Endothelial cell of umbilical vein (primary cell): ENCODE measurements around the gene TMEM135. TPM values are rescaled to one million over a fixed set of nuclear protein-coding genes. Genes with fewer than 3 reads are reported as not detected.

ENCODE experiments used
- BruUV-seq: library from RNA; stranded (reverse); fragments of 400-500 nt; replicated peaks from 2 replicates; lab custom pipeline; 2021; lab: Mats Ljungman, UMichigan
- CTCF ChIA-PET: fragments of 300-600, 350-600 bp; sonication (Branson Sonifier 250); formaldehyde crosslinking; loops from one replicate; lab custom pipeline; 2021; ENCODE audit warnings: antibody characterized with exemption, inconsistent platforms; lab: Charles Lee
- POLR2A ChIA-PET: fragments of 300-600, 350-600 bp; sonication (Branson Sonifier 250); formaldehyde crosslinking; loops from one replicate; lab custom pipeline; 2021; ENCODE audit warnings: antibody characterized with exemption, inconsistent platforms; lab: Charles Lee
- DNase-seq: peaks from one replicate; pipeline ENCODE4 v3.0.0-alpha.2; 2011; ENCODE audit warnings: low read depth, low spot score
- FAIRE-seq: peaks from 2 replicates; lab custom pipeline; 2011; peaks lifted over from hg19 to GRCh38; lab: Jason Lieb, UNC
- H2AFZ ChIP-seq: 2 replicates; pipeline ENCODE4 v1.6.0; 2012; ENCODE audit warnings: low read depth, low read length, control low read depth, inconsistent platforms
- H3K27ac ChIP-seq: 2 replicates; pipeline ENCODE4 v1.5.1; 2011; ENCODE audit warnings: low read depth, mild to moderate bottlenecking, control low read depth, low read length, moderate library complexity; ENCODE audit not compliant: insufficient read depth
- H3K27me3 ChIP-seq, 2 experiments: 2 replicates each; pipeline versions ENCODE4 v1.6.0 to v1.6.1; 2011; ENCODE audit warnings: low read length in 2 of 2, mixed read lengths in 1 of 2; ENCODE audit not compliant: control insufficient read depth in 2 of 2, insufficient read depth in 2 of 2
- H3K36me3 ChIP-seq, 2 experiments: 2 replicates in 1 of 2; 3 replicates in 1 of 2; pipeline ENCODE4 v1.5.1; 2011; ENCODE audit warnings: low read length in 2 of 2, mild to moderate bottlenecking in 1 of 2, moderate library complexity in 1 of 2; ENCODE audit not compliant: control insufficient read depth in 2 of 2, insufficient read depth in 2 of 2; ENCODE audit errors: extremely low read depth in 1 of 2
- H3K4me1 ChIP-seq: 3 replicates; pipeline ENCODE4 v1.5.1; 2011; ENCODE audit warnings: mild to moderate bottlenecking, low read length; ENCODE audit not compliant: control insufficient read depth, insufficient read depth; ENCODE audit errors: extremely low read depth
- H3K4me2 ChIP-seq: 2 replicates; pipeline ENCODE4 v1.6.1; 2011; ENCODE audit warnings: low read length, control low read depth, mixed read lengths; ENCODE audit not compliant: insufficient read depth
- H3K4me3 ChIP-seq, 3 experiments: fragments of 200-600 bp in 1 of 3; sonication (generic), shearing (Covaris generic) in 1 of 3; replicated peaks in 1 of 3; 2 replicates each; pipeline ENCODE4 v1.5.1; 2011 to 2016; ENCODE audit warnings: control low read depth in 3 of 3, low read length in 3 of 3, mild to moderate bottlenecking in 2 of 3, inconsistent platforms in 1 of 3, low read depth in 1 of 3, moderate library complexity in 1 of 3; ENCODE audit not compliant: insufficient read depth in 1 of 3
- H3K79me2 ChIP-seq: 2 replicates; pipeline ENCODE4 v1.6.0; 2012; ENCODE audit warnings: low read length, inconsistent platforms; ENCODE audit not compliant: control insufficient read depth, insufficient read depth
- H3K9ac ChIP-seq: replicated peaks from 2 replicates; pipeline ENCODE3; 2011; ENCODE audit warnings: low read length, control low read depth; ENCODE audit not compliant: insufficient read depth; ENCODE audit errors: extremely low read depth
- H3K9me1 ChIP-seq: replicated peaks from 3 replicates; pipeline ENCODE4 v1.6.0; 2011; ENCODE audit warnings: mild to moderate bottlenecking, low read length; ENCODE audit not compliant: control insufficient read depth, insufficient read depth; ENCODE audit errors: extremely low read depth
- H3K9me3 ChIP-seq: replicated peaks from 2 replicates; pipeline ENCODE4 v1.5.1; 2012; ENCODE audit warnings: low read length, inconsistent platforms; ENCODE audit not compliant: control insufficient read depth, insufficient read depth
- H4K20me1 ChIP-seq: replicated peaks from 2 replicates; pipeline ENCODE3; 2011; ENCODE audit warnings: mild to moderate bottlenecking, low read length; ENCODE audit not compliant: control insufficient read depth, insufficient read depth; ENCODE audit errors: extremely low read depth
- CTCF ChIP-seq, 2 donors: IDR thresholded peaks; 1 replicate in 1 of 2; 2 replicates in 1 of 2; pipeline ENCODE4 v1.5.1; 2011; ENCODE audit warnings: low read length in 2 of 2, mild to moderate bottlenecking in 2 of 2, moderate library complexity in 2 of 2, control low read depth in 1 of 2, inconsistent platforms in 1 of 2, low read depth in 1 of 2; ENCODE audit not compliant: insufficient read depth in 1 of 2; ENCODE audit errors: extremely low read depth in 1 of 2
- EZH2 ChIP-seq: IDR thresholded peaks from 2 replicates; pipeline ENCODE4 v1.6.1; 2012; ENCODE audit warnings: borderline replicate concordance, low read depth, mild to moderate bottlenecking, moderate library complexity, low read length, inconsistent platforms; ENCODE audit not compliant: severe bottlenecking
- FOS ChIP-seq: IDR thresholded peaks from 2 replicates; pipeline ENCODE4 v1.6.1; 2011; ENCODE audit warnings: mild to moderate bottlenecking, low read length, moderate library complexity, borderline replicate concordance; ENCODE audit not compliant: insufficient read depth
- GATA2 ChIP-seq: IDR thresholded peaks from 2 replicates; pipeline ENCODE4 v1.7.0; 2011; ENCODE audit warnings: low read depth, mild to moderate bottlenecking, moderate library complexity, mixed read lengths, low read length; ENCODE audit not compliant: insufficient read length, insufficient read depth
- JUN ChIP-seq: IDR thresholded peaks from 2 replicates; pipeline ENCODE4 v1.6.1; 2011; ENCODE audit warnings: borderline replicate concordance, low read depth; ENCODE audit not compliant: insufficient read length, insufficient read depth
- MAX ChIP-seq: IDR thresholded peaks from 2 replicates; pipeline ENCODE4 v1.6.1; 2011; ENCODE audit not compliant: insufficient read depth, insufficient read length
- MYC ChIP-seq: IDR thresholded peaks from one replicate; pipeline ENCODE4 v1.6.1; 2011; ENCODE audit warnings: mild to moderate bottlenecking, low read depth, low read length
- POLR2A ChIP-seq: IDR thresholded peaks from 2 replicates; pipeline ENCODE4 v1.6.1; 2012; ENCODE audit warnings: low read depth, mild to moderate bottlenecking, control low read depth, low read length
- POLR2AphosphoS5 ChIP-seq: IDR thresholded peaks from 2 replicates; pipeline ENCODE4 v1.6.1; 2012; ENCODE audit warnings: low read depth, mild to moderate bottlenecking, control low read depth, low read length, moderate library complexity; ENCODE audit not compliant: insufficient read depth
- dilution Hi-C: fragments of 300-500 bp; cut with MboI; formaldehyde crosslinking; loops from one replicate; pipeline ENCODE4 v1.15.0; 2019; ENCODE audit warnings: low sequenced_read_pairs; ENCODE audit not compliant: extremely low pct_ligation_motif_present
- intact Hi-C: fragments of 100-400 bp; cut with micrococcal nuclease; formaldehyde crosslinking; loops from one replicate; pipeline ENCODE4 v1.10.0; 2022
- polyA plus RNA-seq, 4 experiments: library from polyadenylated mRNA; depleted of rRNA in 3 of 4; stranded (reverse) in 3 of 4; unstranded in 1 of 4; fragments of >200 nt; gene quantifications; 2 replicates each; pipeline versions ENCODE4 v1.2.1 to v1.2.3, GENCODE V29; 2011 to 2012; ENCODE audit warnings: missing spikeins in 1 of 4
- total RNA-seq: library from RNA; stranded (reverse); gene quantifications from 2 replicates; pipeline ENCODE4 v1.2.3, GENCODE V29; 2021

The TMEM135 gene
- total and polyA plus RNA-seq, 2 donors (not counting 3 experiments of a cell fraction or from before 2014, with no cell fraction given): 12.3 to 33.2 TPM

GRCh38 chr11:87322568-87322967 lies 284.8 kb downstream of the TMEM135 start:
- TF ChIP-seq MAX (no peak), GATA2 (no peak), EZH2 (no peak), JUN (no peak), MYC (no peak), CTCF (IDR thresholded peaks at IDR 0.05; ENCODE audit: extremely low read depth in 1 of 2, insufficient read depth in 1 of 2, low read depth in 1 of 2, low read length in 2 of 2) (no peak), POLR2AphosphoS5 (no peak), FOS (no peak), POLR2A (no peak)
- FAIRE-seq (no peak), DNase-seq (no peak)
- Histone ChIP-seq H3K79me2 (no peaks in the 10 kb centered on the region), H3K27ac (no peak overlapping the region), H3K9me1 (no peaks in the 10 kb centered on the region), H4K20me1 (no peaks in the 10 kb centered on the region), H3K4me2 (no peak overlapping the region), H3K9me3 (no peaks in the 10 kb centered on the region), H3K4me1 (no peaks in the 10 kb centered on the region), H3K4me3 (no peak overlapping the region), H3K36me3 (no peaks in the 10 kb centered on the region), H3K27me3 (no peaks in the 10 kb centered on the region), H3K9ac (no peak overlapping the region), H2AFZ (no peak overlapping the region)
- CTCF ChIA-PET: interaction anchor here (0.9 kb wide), 1 partner anchor 99 kb away, joined by 3 read pairs; no protein-coding TSS in a partner anchor
- dilution Hi-C loops (no loop called here), intact Hi-C loops (no loop called here)
- no TSS peak for BruUV-seq
- POLR2A ChIA-PET: no interaction called here
